GM10248 (cell line): ENCODE data around the gene OR5H1.
"Not testable (repeated sequence)": the region's sequence is repeated elsewhere in the genome, so short reads cannot be mapped to it uniquely, and the experiment has no call there.

ENCODE experiments used
- CTCF ChIA-PET: fragments of 300-600 bp; sonication (Branson Sonifier 250); formaldehyde crosslinking; extraction: SDS; loops from one replicate; lab custom pipeline; 2021; ENCODE audit warnings: antibody characterized with exemption; lab: Yijun Ruan, JAX
- POLR2A ChIA-PET: fragments of 350-650 bp; sonication (Branson Sonifier 250); formaldehyde crosslinking; extraction: SDS; loops from one replicate; lab custom pipeline; 2020; ENCODE audit warnings: antibody characterized with exemption; lab: Yijun Ruan, JAX
- DNase-seq: peaks from one replicate; pipeline ENCODE4 v3.0.0; 2012; ENCODE audit errors: extremely low spot score
- CTCF ChIP-seq: IDR thresholded peaks from 2 replicates; pipeline ENCODE4 v1.5.1; 2012; ENCODE audit warnings: mild to moderate bottlenecking, low read depth; ENCODE audit errors: extremely low read depth, missing control alignments, control extremely low read depth

OR5H1 gene

GRCh38 chr3:98148751-98149150, 18.2 kb downstream of the OR5H1 start:
- TF ChIP-seq CTCF: no peak
- POLR2A ChIA-PET: no interaction called here
- DNase-seq: no peak
- CTCF ChIA-PET: interaction anchor here (1.1 kb wide), 1 partner anchor 13 kb away, joined by 3 read pairs; no protein-coding TSS in a partner anchor

GRCh38 chr3:98149456-98149855, 18.9 kb downstream of the OR5H1 start:
- POLR2A ChIA-PET, DNase-seq: not testable (repeated sequence)
- CTCF ChIA-PET: interaction anchor here (1.1 kb wide), 1 partner anchor 12 kb away, joined by 3 read pairs; no protein-coding TSS in a partner anchor

GRCh38 chr3:98151241-98151640, 20.7 kb downstream of the OR5H1 start:
- no peak for TF ChIP-seq CTCF
- no peak for DNase-seq
- CTCF ChIA-PET: no interaction called here
- POLR2A ChIA-PET: no interaction called here

GRCh38 chr3:98166396-98166795, 35.9 kb downstream of the OR5H1 start, which contains the start of gene OR5H15:
Gene OR5H15, plus strand, starts transcription at chr3:98166696. Its CDS starts 2,004 bp downstream, at chr3:98168700.
- TF ChIP-seq CTCF: no peak
- CTCF ChIA-PET: no interaction called here
- POLR2A ChIA-PET: no interaction called here
- no peak for DNase-seq

GRCh38 chr3:98171071-98171470, 40.5 kb downstream of the OR5H1 start:
- no peak for TF ChIP-seq CTCF
- CTCF ChIA-PET: no interaction called here
- POLR2A ChIA-PET: no interaction called here
- DNase-seq: no peak

GRCh38 chr3:98172621-98173020, 42.1 kb downstream of the OR5H1 start:
- ChIA-PET POLR2A (no interaction called here), CTCF (interaction anchor here (1.4 kb wide), 1 partner anchor 12 kb away, joined by 3 read pairs; no protein-coding TSS in a partner anchor)
- TF ChIP-seq CTCF: no peak
- no peak for DNase-seq

- CTCF ChIA-PET: no interaction called here
- DNase-seq: no peak
- POLR2A ChIA-PET: no interaction called here
- TF ChIP-seq CTCF: no peak
Measured at GRCh38 chr3:98180319-98180890, 49.9 kb downstream of the OR5H1 start.
